GM19328 (cell line): ENCODE results near the gene INPP5J.

ENCODE experiments used
- ATAC-seq: cut with Tn5 transposase; IDR thresholded peaks from one replicate; pipeline ENCODE4 v1.9.1; 2021; ENCODE audit warnings: mild to moderate bottlenecking, moderate library complexity; ENCODE audit not compliant: unreplicated experiment

INPP5J gene

DNA sequence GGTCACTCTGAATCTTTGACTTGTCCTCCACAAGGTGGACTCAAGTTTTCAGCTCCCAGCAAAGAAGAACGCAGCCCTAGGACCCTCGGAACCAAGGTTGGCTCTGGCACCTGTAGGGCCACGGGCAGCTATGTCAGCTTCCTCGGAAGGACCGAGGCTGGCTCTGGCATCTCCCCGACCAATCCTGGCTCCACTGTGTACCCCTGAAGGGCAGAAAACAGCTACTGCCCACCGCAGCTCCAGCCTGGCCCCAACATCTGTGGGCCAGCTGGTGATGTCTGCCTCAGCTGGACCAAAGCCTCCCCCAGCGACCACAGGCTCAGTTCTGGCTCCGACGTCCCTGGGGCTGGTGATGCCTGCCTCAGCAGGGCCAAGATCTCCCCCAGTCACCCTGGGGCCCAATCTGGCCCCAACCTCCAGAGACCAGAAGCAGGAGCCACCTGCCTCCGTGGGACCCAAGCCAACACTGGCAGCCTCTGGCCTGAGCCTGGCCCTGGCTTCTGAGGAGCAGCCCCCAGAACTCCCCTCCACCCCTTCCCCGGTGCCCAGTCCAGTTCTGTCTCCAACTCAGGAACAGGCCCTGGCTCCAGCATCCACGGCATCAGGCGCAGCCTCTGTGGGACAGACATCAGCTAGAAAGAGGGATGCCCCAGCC is 2.2 kb downstream of the INPP5J start:
- no peak for ATAC-seq

DNA sequence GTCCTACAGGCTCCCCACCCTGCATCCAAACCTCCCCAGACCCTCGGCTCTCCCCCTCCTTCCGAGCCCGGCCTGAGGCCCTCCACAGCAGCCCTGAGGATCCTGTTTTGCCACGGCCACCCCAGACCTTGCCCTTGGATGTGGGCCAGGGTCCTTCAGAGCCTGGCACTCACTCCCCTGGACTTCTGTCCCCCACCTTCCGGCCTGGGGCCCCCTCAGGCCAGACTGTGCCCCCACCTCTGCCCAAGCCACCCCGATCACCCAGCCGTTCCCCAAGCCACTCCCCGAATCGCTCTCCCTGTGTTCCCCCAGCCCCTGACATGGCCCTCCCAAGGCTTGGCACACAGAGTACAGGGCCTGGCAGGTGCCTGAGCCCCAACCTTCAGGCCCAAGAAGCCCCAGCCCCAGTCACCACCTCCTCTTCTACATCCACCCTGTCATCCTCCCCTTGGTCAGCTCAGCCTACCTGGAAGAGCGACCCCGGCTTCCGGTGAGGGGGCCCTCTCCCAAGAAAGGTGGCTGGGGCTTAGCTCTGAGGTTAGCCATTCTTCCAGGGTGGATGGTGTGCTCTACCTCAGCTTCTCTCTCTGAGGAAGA is 2.9 kb downstream of the INPP5J start:
- no peak for ATAC-seq

DNA sequence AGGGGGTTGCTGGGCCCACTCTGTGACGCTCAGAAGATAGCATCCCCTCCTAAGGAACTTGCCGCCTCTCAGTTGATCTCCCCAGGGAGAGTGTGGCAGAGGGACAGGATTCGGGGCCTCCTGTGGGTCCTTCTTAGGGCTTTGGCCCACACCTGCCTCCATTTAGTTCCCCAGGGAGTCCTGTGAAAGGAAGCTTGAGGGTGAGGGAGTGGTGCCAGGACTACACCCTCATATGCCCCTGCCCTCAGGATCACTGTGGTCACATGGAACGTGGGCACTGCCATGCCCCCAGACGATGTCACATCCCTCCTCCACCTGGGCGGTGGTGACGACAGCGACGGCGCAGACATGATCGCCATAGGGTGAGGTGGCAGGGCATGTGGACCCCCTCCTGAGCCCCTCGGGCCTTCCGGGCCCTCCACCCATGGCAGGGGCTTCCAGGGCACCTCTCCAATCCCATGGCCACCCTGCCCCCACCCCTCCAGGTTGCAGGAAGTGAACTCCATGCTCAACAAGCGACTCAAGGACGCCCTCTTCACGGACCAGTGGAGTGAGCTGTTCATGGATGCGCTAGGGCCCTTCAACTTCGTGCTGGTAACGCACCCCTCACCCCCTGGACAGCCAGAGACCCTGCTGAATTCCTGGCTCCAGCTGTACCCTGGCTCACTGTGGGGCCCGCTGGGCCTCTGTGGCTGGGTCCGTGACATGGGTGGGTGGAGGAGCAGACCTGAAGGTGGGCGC is 3.5 kb downstream of the INPP5J start:
- no peak for ATAC-seq

DNA sequence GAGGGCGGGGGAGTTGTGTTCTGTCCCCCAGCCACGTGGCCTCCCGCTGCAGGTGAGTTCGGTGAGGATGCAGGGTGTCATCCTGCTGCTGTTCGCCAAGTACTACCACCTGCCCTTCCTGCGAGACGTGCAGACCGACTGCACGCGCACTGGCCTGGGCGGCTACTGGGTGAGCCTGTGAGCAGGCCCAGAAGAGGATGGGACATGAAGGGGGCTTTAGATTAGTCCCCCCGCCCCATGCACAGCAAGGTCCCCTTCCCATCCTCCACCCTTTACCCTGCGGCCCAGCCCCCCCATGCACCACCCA is 4.1 kb downstream of the INPP5J start:
- ATAC-seq, result no peak

DNA sequence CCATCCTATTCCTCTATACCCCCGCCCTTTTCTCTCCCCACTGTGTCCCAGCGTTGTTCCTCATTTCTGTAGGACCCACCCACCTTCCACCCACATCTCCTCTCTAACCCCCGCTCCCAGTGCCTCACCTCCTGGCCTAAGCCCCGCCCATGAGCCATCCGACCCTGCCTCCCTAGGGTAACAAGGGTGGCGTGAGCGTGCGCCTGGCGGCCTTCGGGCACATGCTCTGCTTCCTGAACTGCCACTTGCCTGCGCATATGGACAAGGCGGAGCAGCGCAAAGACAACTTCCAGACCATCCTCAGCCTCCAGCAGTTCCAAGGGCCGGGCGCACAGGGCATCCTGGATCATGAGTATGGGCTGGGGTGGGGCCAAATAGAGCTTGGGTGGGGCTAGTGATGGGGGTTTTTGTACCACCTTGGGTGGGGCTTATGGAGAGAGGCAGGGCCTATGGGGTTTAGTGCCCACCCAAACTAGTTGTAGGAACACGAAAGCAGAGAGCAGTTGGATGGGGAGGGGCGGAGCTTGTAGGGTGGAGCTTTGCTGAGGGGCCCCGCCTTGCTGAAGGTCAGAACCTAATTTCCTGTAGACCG is 4.5 kb downstream of the INPP5J start:
- ATAC-seq, result no peak

DNA sequence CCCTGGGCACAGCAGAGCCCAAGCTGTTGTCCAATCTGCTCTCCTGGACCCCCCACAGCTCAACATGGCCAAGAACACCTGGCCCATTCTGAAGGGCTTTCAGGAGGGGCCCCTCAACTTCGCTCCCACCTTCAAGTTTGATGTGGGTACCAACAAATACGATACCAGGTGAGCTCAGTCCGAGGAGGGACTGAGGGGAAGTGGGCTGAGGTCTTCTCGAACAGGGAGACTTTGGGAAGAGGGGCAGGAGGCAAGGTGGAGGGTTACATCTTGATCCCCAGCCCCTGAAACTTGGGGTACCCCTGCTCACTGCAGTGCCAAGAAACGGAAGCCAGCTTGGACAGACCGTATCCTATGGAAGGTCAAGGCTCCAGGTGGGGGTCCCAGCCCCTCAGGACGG is 5.4 kb downstream of the INPP5J start:
- ATAC-seq, result no peak

DNA sequence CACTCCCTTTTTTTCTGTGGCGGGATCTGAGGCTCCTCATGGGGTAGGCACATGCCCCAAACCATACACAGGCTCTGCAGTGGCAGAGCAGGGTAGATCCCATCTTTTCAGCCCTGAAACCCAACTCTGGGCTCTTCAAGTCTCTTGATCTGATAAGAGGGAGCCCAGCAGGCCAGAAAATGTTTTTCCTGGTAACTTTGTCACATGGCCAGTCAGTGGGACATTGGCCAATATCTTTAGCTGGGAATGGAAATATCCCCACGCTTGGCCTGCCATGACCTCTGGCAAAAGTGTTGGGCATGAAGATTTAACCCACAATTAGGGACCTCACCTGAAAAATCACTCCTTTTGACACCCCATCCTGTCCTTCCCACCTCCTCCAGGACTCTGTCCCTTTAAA is 8.1 kb downstream of the INPP5J start:
- no peak for ATAC-seq

DNA sequence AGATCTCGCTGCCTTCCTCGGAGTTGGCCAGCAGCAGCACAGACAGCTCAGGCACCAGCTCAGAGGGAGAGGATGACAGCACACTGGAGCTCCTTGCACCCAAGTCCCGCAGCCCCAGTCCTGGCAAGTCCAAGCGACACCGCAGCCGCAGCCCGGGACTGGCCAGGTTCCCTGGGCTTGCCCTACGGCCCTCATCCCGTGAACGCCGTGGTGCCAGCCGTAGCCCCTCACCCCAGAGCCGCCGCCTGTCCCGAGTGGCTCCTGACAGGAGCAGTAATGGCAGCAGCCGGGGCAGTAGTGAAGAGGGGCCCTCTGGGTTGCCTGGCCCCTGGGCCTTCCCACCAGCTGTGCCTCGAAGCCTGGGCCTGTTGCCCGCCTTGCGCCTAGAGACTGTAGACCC is 11.1 kb downstream of the INPP5J start:
- no peak for ATAC-seq

DNA sequence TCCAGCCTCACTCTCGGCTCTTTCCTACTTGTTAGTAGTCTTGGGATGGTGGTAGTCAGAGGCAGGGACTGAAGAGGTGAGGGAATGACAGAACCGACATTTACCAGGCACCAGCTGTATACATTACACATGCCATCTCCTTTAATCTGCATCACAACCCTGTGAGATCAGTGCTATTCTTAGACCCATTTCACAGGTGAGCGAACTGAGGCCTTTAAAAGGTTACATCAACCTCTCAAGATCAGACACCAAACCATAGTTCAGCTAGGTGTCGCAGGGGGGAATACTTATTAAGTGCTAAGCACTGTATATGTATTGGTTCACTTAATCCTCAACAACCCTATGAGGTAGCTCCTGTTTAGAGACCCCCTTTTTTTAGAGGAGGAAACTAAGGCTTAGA is 11.9 kb downstream of the INPP5J start:
- no peak for ATAC-seq

DNA sequence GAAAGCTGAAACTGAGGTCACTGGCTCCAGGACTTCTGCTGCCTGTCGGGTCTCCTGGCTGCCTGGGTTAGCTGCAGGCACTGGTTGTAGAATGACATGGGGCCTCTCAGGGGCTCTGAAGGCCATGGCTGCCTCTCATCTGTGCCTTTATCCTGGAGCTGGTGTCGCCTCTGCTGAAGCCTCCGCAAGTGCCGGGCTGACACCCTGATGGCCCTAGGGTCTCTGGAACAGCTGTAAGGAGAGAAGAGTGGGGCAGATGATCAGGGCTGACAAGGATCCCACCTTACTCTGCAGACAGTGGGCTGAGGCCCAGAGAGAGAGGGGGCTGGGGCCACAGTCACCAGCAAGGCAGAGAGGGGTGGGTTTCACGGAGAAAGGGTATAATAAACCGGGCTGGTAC is 12.9 kb downstream of the INPP5J start:
- ATAC-seq, result no peak

DNA sequence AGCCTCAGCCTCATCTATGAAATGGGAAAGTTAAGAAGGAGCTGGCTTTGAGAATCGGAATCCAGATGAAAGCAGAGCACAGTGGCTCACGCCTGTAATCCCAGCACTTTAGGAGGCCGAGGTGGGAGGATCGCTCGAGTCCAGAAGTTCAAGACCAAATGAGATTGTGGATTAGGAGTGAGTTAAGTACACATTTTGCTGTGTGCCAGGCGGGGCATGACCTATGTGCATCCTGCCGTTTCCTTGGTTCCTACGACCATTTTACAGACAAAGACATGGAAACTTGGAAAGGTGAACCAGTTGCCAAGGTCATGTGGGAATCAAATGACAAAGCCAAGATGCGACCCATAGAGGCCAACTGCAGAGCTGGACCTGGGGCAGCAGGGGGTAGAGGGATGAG is 13.4 kb downstream of the INPP5J start:
- no peak for ATAC-seq

DNA sequence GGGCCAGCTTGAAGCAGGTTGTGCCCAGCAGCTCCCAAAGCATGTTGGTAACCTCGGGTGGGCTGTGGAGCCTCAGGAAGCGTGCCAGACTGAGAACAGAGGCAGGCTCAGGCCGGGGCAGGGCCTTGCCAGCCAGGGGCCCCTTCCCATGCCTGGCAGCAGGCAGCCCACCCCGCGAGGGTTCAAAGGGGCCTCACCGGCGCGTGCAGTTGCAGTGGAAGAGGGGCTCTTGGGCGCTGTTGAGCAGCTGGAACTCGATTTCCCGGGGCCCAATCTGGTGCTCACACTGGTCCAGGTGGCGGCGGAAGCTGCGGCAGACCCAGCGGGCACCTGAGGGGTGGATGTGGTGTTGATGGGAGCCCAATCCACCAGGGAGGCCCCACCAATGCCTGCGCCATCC is 13.9 kb downstream of the INPP5J start:
- no peak for ATAC-seq

DNA sequence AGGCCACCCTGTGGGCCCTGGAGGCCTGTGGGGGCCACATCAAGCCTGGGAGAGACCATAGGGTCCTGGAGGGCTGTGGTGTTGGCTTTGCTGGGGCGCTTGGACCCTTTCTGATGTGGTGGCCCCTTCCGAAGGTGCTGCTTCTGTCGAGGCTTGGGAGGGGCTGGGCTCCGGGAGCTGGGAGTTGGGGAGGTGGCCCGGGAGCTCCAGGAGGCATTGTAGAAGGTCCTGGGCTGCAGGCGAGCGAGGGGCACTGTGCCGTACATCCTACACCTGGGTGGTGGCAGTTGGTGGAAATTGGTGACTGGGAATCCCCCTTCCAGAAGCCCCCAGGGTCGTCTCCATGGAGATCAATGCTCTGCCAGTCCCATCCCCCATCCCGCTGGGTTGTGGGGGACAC is 15.0 kb downstream of the INPP5J start:
- ATAC-seq, result no peak

DNA sequence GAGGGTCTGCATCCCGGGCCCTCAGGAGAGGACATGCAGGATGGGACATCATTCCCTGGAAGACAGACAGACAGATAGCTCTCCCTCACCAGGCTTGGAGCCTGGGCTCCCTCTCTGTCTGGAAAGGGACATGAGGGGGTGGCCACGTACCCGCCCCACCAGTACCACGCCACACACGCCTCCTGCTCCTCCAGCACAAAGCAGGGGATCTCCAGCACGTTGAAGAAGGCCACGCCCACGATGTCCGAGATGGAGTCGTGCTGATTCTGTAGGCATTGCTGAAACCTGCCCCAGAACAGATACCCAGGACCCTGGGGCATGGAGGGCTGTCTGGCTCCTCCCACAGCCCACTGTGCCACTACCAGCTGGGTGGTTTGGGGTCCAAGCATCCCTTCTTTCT is 15.4 kb downstream of the INPP5J start:
- no peak for ATAC-seq

DNA sequence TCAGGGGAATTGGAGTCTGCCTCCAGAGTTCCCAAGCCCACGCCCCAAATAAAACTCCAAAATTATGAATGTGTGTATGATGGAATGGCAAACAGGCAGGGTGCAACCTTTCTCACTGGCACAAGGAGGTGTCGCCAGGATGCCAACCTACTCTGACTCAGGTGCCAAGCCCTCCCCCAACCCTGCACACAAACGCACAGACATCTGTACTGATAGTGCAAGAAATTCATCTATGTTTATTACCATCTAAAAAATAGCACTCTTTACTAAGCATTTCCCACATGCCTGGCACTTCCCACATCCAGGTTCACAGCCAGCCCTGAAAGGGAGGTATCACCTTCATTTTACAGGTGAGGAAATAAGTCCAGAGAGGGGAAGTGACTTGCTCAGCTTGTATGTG is 16.3 kb downstream of the INPP5J start:
- ATAC-seq, result no peak

DNA sequence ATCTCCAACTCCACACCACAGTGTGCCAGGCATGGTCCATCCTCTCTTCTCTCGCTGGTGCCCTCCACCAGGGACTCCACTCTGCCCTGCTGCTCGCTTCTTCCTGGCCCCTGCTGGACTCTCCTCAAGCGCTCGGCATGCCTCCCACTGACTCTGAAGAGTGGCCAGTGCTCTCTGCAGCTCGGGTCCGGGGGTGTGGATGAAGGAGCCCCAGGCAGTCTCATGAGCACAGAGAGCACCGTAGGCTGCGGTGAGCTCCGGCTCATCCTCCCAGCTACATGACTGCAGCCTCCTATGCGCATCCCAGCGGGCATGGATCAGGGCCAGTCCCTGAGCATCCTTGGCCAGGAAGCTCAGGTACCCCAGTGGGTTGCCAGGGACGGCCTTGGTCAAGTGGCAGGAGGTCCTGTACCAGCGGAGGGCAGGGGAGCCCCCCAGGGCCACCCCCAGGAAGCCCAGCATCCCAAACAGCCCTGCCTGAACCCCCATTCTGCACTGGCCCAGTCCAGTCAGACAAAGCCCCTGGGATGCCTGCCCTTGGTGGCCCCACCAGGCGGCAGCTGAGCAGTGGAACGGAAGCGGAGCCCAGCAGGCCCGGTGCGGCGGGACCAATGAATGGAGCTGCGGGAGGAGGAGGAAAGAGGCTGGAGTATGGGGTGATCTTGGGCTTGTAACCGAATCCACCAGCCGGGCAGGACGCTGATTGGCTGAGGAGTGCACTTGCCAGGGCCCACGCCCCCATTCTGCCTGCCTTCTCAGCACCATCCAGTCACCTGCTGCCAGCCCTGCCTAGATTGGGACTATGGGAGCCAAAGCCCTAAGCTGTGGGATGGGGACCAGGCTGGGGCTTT is 17.3 kb downstream of the INPP5J start, which contains the start of gene PLA2G3:
Gene PLA2G3, minus strand, starts transcription at position 643 of the 851 bp plus-strand sequence. Its CDS starts 154 bp downstream, at position 489.
- ATAC-seq, result no peak

DNA sequence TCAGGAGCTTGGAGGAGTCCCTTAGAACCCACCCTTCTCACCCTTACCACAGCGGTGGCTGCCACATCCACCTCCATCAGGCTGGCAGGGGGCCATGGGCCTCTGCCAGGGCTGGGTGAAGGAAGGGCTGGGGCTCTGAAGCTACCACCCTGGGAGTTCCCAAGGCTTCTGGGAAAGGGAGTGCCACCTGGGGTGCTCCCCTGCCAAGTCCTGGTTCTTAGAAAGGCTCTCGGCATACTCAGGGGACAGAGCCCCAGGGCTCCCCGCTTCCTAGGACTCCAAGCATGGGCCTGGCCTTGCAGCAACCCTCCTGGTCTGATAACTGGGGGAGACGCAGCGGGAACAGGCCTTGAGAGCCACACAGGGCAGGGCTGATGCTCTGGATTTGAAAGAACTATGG is 18.0 kb downstream of the INPP5J start:
- ATAC-seq, result no peak

DNA sequence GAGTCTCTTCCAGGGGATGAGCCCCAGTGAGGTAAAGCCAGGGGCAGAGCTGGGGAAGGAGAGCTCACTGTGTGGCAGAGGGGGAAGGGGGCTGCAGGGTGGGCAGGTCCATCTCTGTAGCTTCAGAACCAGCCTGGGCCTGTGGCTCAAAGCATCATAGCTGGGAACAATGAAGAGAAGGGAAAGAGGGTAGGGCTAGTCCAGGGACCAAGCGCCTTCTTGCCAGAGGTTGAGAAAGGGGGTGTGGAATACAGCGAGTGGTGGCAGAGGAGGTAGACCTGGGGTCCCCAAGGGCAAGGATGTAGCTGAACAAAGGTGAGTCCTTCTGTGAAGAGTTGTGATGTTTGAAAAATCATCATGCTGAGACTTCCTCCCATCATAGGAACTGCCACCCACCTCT is 18.8 kb downstream of the INPP5J start:
- no peak for ATAC-seq

DNA sequence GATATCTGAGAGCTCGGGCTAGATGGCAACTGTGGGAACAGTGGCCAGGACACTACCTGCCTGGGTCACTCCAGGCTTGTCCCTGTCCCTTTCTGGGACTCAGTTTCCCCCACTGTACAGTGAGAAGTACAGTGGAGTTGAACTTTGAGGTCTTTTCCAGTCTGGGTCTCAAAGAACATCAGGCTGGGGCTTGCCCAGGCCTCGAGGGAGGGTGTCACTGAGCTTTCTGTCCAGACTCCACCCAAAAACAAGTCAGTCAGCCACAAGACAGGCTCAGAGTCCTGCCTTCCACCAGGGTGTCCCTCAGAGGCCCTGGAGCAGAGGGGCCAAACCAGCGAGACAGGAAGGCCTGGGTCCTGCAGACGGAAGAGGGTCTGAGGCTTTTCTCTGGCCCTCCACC is 19.5 kb downstream of the INPP5J start:
- no peak for ATAC-seq

DNA sequence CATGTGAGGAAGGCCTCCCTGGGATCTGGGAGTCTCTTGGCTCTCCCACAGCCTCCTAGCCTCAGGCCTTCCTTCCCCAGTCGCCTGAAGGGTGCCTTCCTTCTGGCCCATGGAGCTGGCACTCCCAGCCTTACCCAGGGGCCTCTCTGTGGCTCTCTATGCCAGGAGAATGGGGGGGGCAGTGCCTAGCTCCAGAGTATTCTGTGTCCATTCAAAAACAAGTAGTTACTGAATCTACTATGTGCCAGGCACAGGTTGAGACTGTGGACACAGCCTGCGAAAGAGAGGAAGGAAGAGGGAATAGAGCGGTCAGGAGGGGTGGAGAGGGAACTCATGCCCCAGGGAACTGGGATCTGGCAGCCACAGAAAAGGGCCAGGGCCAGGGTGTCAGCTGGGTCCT is 20.3 kb downstream of the INPP5J start:
- ATAC-seq, result no peak

DNA sequence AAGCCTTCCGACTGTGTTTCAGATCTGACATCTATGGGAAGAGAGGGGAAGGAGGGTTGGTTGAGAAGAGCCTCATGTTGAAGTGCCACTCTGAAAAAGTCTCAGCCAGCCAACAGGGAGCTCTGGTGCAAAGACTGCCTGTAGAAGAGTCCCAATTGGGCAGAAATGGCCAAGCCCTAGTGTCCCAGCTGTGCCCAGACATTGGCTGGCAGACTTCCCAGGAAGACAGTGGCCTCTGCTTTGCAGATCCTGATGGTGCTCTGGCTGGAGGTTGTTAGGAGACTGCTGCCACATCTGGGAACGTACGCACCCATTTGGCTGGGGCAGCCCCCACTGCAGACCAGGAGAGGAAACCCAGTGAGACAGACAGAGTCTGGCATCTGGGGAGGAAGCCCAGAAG is 20.8 kb downstream of the INPP5J start:
- no peak for ATAC-seq
